Mucosa of stomach (tissue), 1 donor: ENCODE data around the gene ASMTL.
A peak's percentile ranks its signal among the peaks of the same experiment; 100 is the strongest.

Experiments used
- H3K27me3 ChIP-seq: one replicate; pipeline ENCODE4 v1.7.0; 2013; ENCODE audit warnings: mild to moderate bottlenecking, low read length; ENCODE audit not compliant: control insufficient read depth, insufficient read depth
- H3K36me3 ChIP-seq: one replicate; pipeline ENCODE4 v1.7.0; 2013; ENCODE audit warnings: low read length; ENCODE audit not compliant: control insufficient read depth, insufficient read depth
- H3K4me1 ChIP-seq: one replicate; pipeline ENCODE4 v1.7.0; 2013; ENCODE audit warnings: mild to moderate bottlenecking, low read length; ENCODE audit not compliant: control insufficient read depth, insufficient read depth
- H3K4me3 ChIP-seq: one replicate; pipeline ENCODE4 v1.7.0; 2013; ENCODE audit warnings: low read length
- H3K9ac ChIP-seq: one replicate; pipeline ENCODE4 v1.7.0; 2013; ENCODE audit warnings: mild to moderate bottlenecking, low read length, moderate library complexity
- H3K9me3 ChIP-seq: one replicate; pipeline ENCODE4 v1.7.0; 2013; ENCODE audit warnings: mild to moderate bottlenecking, low read length, moderate library complexity; ENCODE audit not compliant: control insufficient read depth
- donor health status: Pancreatic carcinoma.

ASMTL gene

GRCh38 chrX:1464041-1464970 lies 11.6 kb upstream of the ASMTL start:
- no peak overlapping the region for H3K9ac ChIP-seq
- H3K36me3 ChIP-seq = no peaks in the 10 kb centered on the region
- H3K27me3 ChIP-seq = peaks cover 4% of the 10 kb centered on the region
- no peaks in the 10 kb centered on the region for H3K9me3 ChIP-seq
- no peaks in the 10 kb centered on the region for H3K4me1 ChIP-seq
- no peak overlapping the region for H3K4me3 ChIP-seq

GRCh38 chrX:1463581-1463980 lies 10.9 kb upstream of the ASMTL start:
- no peaks in the 10 kb centered on the region for H3K9me3 ChIP-seq
- no peaks in the 10 kb centered on the region for H3K36me3 ChIP-seq
- no peak overlapping the region for H3K4me3 ChIP-seq
- H3K27me3 ChIP-seq = peaks cover 4% of the 10 kb centered on the region
- H3K4me1 ChIP-seq = no peaks in the 10 kb centered on the region
- H3K9ac ChIP-seq = no peak overlapping the region

- no peaks in the 10 kb centered on the region for H3K4me1 ChIP-seq
- H3K27me3 ChIP-seq = peaks cover 4% of the 10 kb centered on the region
- H3K4me3 ChIP-seq = no peak overlapping the region
- H3K9ac ChIP-seq = no peak overlapping the region
- no peaks in the 10 kb centered on the region for H3K9me3 ChIP-seq
- H3K36me3 ChIP-seq = no peaks in the 10 kb centered on the region
Observed at GRCh38 chrX:1462596-1463251, 10.0 kb upstream of the ASMTL start.

- Histone ChIP-seq H3K27me3 (peaks cover 4% of the 10 kb centered on the region), H3K9me3 (no peaks in the 10 kb centered on the region), H3K4me3 (no peak overlapping the region), H3K9ac (no peak overlapping the region), H3K36me3 (no peaks in the 10 kb centered on the region), H3K4me1 (no peaks in the 10 kb centered on the region)
Observed at GRCh38 chrX:1462110-1462509, 9.4 kb upstream of the ASMTL start.

- Histone ChIP-seq H3K4me1 (peaks cover 11% of the 10 kb centered on the region), H3K9ac (no peak overlapping the region), H3K9me3 (no peaks in the 10 kb centered on the region), H3K4me3 (no peak overlapping the region), H3K36me3 (no peaks in the 10 kb centered on the region), H3K27me3 (no peaks in the 10 kb centered on the region)
Observed at GRCh38 chrX:1455948-1456280, 3.2 kb upstream of the ASMTL start.

GRCh38 chrX:1453951-1454785 lies 1.5 kb upstream of the ASMTL start:
- Histone ChIP-seq H3K4me1 (peaks cover 11% of the 10 kb centered on the region), H3K4me3 (no peak overlapping the region), H3K9me3 (no peaks in the 10 kb centered on the region), H3K36me3 (no peaks in the 10 kb centered on the region), H3K9ac (no peak overlapping the region), H3K27me3 (no peaks in the 10 kb centered on the region)

DNA sequence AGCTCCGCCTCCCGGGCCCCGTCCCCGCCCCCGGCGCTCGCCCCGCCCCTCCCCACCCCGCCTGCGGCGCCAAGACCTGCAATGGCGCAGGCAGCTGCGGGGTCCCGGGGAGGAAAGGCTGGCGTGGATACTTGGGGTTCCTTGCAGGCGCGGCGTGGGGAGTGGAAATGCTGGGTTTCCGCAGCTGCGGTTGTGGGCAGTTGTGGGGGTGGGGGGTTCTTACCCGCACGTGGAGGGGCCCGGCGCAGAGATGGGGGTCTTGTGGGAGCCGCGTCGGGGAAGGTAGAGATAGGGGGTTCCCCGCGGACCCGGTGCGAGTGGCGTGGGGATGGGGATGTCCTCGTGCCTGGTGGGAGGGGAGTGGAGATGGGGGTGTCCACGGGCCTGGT lies 680 bp upstream of the ASMTL start:
- Histone ChIP-seq H3K4me1 (peaks cover 11% of the 10 kb centered on the region), H3K9ac (no peak overlapping the region), H3K36me3 (no peaks in the 10 kb centered on the region), H3K9me3 (no peaks in the 10 kb centered on the region), H3K4me3 (peak overlapping the region; percentile 41), H3K27me3 (no peaks in the 10 kb centered on the region)

DNA sequence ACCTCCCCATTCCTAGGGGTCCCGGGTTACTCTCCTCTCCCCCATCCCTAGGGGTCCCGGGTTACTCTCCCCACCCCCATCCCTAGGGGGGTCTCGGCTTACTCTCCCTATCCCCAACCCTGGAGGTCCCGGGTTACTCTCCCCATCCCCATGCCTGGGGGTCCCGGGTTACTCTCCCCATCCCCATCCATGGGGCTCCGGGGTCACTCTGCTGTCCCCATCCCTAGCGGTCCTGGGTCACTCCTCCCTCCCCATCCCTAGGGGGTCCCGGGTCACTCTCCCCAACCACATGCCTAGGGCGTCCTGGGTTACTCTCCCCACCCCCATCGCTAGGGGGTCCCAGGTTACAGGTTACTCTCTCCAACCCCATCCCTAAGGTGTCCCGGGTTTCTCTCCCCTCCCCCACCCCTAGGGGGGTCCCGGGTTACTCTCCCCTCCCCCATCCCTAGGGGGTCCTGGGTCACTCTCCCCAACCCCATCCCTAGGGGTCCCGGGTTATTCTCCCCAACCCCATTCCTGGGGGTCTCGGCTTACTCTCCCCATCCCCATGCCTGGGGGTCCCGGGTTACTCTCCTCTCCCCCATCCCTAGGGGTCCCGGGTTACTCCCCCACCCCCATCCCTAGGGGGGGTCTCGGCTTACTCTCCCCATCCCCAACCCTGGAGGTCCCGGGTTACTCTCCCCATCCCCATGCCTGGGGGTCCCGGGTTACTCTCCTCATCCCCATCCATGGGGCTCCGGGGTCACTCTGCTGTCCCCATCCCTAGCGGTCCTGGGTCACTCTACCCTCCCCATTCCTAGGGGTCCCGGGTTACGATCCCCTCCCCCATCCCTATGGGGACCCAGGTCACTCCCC lies 821 bp downstream of the ASMTL start:
- Histone ChIP-seq H3K27me3 (no peaks in the 10 kb centered on the region), H3K4me1 (peaks cover 11% of the 10 kb centered on the region), H3K9ac (peak overlapping the region; percentile 88), H3K36me3 (no peaks in the 10 kb centered on the region), H3K4me3 (peak overlapping the region; percentile 51), H3K9me3 (no peaks in the 10 kb centered on the region)

DNA sequence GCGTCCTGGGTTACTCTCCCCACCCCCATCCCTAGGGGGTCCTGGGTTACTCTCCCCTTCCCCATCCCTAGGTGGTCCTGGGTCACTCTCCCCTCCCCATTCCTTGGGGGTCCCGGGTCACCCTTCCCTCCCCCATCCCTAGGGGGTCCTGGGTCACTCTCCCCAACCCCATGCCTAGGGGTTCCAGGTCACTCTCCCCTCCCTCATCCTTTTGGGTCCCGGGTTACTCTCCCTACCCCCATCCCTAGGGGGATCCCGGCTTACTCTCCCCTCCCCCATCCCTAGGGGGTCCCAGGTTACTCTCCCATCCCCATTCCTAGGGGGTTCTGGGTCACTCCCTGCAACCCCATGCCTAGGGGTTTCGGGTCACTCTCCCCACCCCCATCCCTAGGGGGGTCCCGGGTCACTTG lies 1.5 kb downstream of the ASMTL start:
- Histone ChIP-seq H3K36me3 (no peaks in the 10 kb centered on the region), H3K4me1 (peaks cover 11% of the 10 kb centered on the region), H3K9ac (peak overlapping the region; percentile 88), H3K9me3 (no peaks in the 10 kb centered on the region), H3K27me3 (no peaks in the 10 kb centered on the region), H3K4me3 (no peak overlapping the region)

- Histone ChIP-seq H3K36me3 (no peaks in the 10 kb centered on the region), H3K4me3 (no peak overlapping the region), H3K9me3 (no peaks in the 10 kb centered on the region), H3K4me1 (peaks cover 11% of the 10 kb centered on the region), H3K27me3 (no peaks in the 10 kb centered on the region), H3K9ac (no peak overlapping the region)
Observed at GRCh38 chrX:1450361-1451161, 2.1 kb downstream of the ASMTL start.

GRCh38 chrX:1449823-1450149 lies 2.9 kb downstream of the ASMTL start:
- Histone ChIP-seq H3K27me3 (no peaks in the 10 kb centered on the region), H3K9ac (no peak overlapping the region), H3K9me3 (no peaks in the 10 kb centered on the region), H3K4me3 (no peak overlapping the region), H3K36me3 (no peaks in the 10 kb centered on the region), H3K4me1 (peaks cover 11% of the 10 kb centered on the region)
